LNCAP (cell line): ENCODE data around the gene FN1.

Experiments used
- CTCF ChIP-seq: fragments of 450-650 bp; IDR thresholded peaks from 2 replicates; pipeline ENCODE4 v1.5.1; 2017; ENCODE audit warnings: mild to moderate bottlenecking

FN1 gene

GRCh38 chr2:215439404-215439803 lies 3.5 kb upstream of the FN1 start:
- no peak for TF ChIP-seq CTCF

GRCh38 chr2:215437614-215438013 lies 1.7 kb upstream of the FN1 start:
- TF ChIP-seq CTCF, result no peak

- TF ChIP-seq CTCF, result no peak
Measured at GRCh38 chr2:215436705-215437565, 1.1 kb upstream of the FN1 start.

GRCh38 chr2:215435280-215435869 lies 493 bp downstream of the FN1 start:
- TF ChIP-seq CTCF, result no peak

GRCh38 chr2:215434447-215435279 lies 1.2 kb downstream of the FN1 start:
- TF ChIP-seq CTCF, result no peak

- no peak for TF ChIP-seq CTCF
Measured at GRCh38 chr2:215432759-215433594, 2.9 kb downstream of the FN1 start.
